ENCODE data around the gene BCAS4.
A peak's percentile ranks its signal among the peaks of the same experiment; 100 is the strongest.

The BCAS4 gene

DNA sequence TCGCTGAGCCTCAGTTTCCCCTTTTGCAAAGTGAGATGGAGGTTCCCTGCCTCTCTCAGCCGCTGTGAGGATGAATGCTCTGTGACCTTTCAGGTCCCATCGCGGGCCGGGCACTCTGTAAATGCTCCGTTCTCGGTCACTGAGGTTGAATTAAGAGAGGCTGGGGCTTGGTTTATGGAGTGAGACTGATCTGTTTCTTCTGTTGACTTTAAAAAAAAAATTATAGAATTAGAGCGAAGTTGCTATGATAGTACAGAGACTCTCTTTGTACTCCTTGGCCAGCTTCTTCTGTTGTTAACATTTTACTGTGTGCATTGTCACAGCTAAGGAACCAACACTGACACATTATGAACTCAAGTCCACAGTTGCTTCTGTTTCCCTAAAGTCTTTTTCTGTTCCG lies 72.0 kb downstream of the BCAS4 start:
- H3K9me3 ChIP-seq (ENCODE audit: control insufficient read depth, insufficient read depth, low read depth, low read length), result no peaks in the 10 kb centered on the region
- ChIA-PET POLR2A (no interaction called here), CTCF (interaction anchor here (0.8 kb wide), 1 partner anchor 32 kb away, joined by 4 read pairs; no protein-coding TSS in a partner anchor)
- H3K27ac ChIP-seq (ENCODE audit: extremely low read depth, low read depth, low read length), result no peak overlapping the region
- no peak overlapping the region for H3K4me3 ChIP-seq (ENCODE audit: low read depth, low read length)
- TF ChIP-seq ZNF341 (tag by site-specific recombination; IDR thresholded peaks at IDR 0.05; ENCODE audit: low read depth) (no peak), RBAK (tag by site-specific recombination; IDR thresholded peaks at IDR 0.05) (no peak)
- H3K4me1 ChIP-seq (ENCODE audit: control insufficient read depth, insufficient read depth, low read length), result no peaks in the 10 kb centered on the region
- no peaks in the 10 kb centered on the region for H3K36me3 ChIP-seq (ENCODE audit: control insufficient read depth in 2 of 2, insufficient read depth in 1 of 2, low read length in 2 of 2)

- CTCF ChIA-PET, result no interaction called here
- Histone ChIP-seq H3K36me3 (ENCODE audit: control insufficient read depth in 2 of 2, insufficient read depth in 1 of 2, low read length in 2 of 2) (no peaks in the 10 kb centered on the region), H3K4me3 (ENCODE audit: low read depth, low read length) (no peak overlapping the region), H3K9me3 (ENCODE audit: control insufficient read depth, insufficient read depth, low read depth, low read length) (no peaks in the 10 kb centered on the region), H3K27ac (ENCODE audit: extremely low read depth, low read depth, low read length) (no peak overlapping the region), H3K4me1 (ENCODE audit: control insufficient read depth, insufficient read depth, low read length) (no peaks in the 10 kb centered on the region)
- TF ChIP-seq ZNF626 (tag by site-specific recombination; IDR thresholded peaks at IDR 0.05) (no peak), ZNF302 (tag by site-specific recombination; IDR thresholded peaks at IDR 0.05; ENCODE audit: low read depth) (no peak), ZNF433 (tag by site-specific recombination; IDR thresholded peaks at IDR 0.05; ENCODE audit: low read depth) (no peak), PRDM10 (tag by site-specific recombination; IDR thresholded peaks at IDR 0.05) (no peak), ZFHX2 (tag by site-specific recombination; conservative IDR thresholded peaks at IDR 0.05) (peak; percentile 51; the same call in 1 of the 2 replicates), ZNF18 (tag by site-specific recombination; IDR thresholded peaks at IDR 0.05) (no peak), ZNF76 (tag by site-specific recombination; IDR thresholded peaks at IDR 0.05; ENCODE audit: borderline replicate concordance, low read depth) (no peak)
- POLR2A ChIA-PET, result no interaction called here
Observed at GRCh38 chr20:50867805-50868204, 72.9 kb downstream of the BCAS4 start.

DNA sequence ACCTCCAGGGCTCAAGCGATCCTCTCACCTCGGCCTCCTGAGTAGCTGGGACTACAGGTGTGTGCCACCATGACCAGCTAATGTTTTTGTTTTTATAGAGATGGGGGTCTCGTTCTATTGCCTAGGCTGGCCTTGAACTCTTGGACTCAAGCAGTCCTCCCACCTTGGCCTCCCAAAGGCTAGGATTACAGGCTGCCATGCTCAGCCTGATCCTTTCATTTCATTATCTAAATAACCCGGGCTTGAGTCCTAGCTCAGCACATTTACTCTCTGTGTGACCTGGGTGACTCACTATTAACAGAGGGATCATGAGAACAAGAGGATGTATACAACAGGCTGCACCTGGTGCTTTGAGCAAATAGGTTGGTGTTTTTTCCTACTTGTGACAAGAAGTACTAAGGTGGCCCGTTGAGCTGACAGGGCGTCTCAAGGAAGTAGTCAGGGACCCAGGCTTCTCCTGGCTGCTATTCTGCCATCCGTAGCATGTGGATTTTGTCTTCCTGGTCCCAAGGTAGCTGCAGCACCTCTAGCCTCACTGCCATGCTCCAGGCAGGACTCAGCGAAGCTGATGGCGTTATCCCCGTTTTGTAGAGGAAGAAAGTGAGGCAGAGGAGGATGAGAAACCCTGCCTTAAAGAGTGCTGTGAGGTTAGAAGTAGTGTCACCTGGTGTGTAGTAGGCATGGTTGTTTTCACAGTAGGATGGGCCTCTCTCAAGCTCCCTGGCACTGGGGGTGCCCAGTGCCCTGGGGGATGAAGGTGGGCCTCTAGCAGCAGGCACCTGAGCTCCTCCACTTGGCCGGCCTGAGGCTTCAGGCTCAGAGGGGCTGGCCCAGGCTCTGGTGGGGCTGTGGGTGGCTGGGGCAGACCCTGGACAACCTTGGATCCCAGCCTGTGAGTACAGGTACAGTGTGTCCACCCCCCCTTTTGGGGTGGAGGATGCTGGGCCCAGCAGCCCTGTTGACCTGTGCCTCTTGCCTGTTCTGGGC lies 73.9 kb downstream of the BCAS4 start:
- Histone ChIP-seq H3K4me1 (ENCODE audit: control insufficient read depth, insufficient read depth, low read length) (no peaks in the 10 kb centered on the region), H3K27ac (ENCODE audit: extremely low read depth, low read depth, low read length) (no peak overlapping the region), H3K9me3 (ENCODE audit: control insufficient read depth, insufficient read depth, low read depth, low read length) (no peaks in the 10 kb centered on the region), H3K4me3 (ENCODE audit: low read depth, low read length) (no peak overlapping the region), H3K36me3 (ENCODE audit: control insufficient read depth in 2 of 2, insufficient read depth in 1 of 2, low read length in 2 of 2) (no peaks in the 10 kb centered on the region)
- CTCF ChIA-PET, result interaction anchor here (0.7 kb wide), 1 partner anchor 74 kb away, joined by 3 read pairs; the partner anchor contains the start of gene BCAS4
- POLR2A ChIA-PET, result no interaction called here
- TF ChIP-seq PRDM10 (tag by site-specific recombination; IDR thresholded peaks at IDR 0.05), result peak; percentile 86
- no peak for TF ChIP-seq ZNF48 (tag by site-specific recombination; IDR thresholded peaks at IDR 0.05)
- no peak for TF ChIP-seq ZNF555 (tag by site-specific recombination; conservative IDR thresholded peaks at IDR 0.05)
- TF ChIP-seq ZNF132 (tag by site-specific recombination; IDR thresholded peaks at IDR 0.05; ENCODE audit: borderline replicate concordance), result no peak
- peak; percentile 26; the same call in 1 of the 2 replicates for TF ChIP-seq SCRT2 (tag by site-specific recombination; IDR thresholded peaks at IDR 0.05)
- no peak for TF ChIP-seq ZNF600 (tag by site-specific recombination; IDR thresholded peaks at IDR 0.05)
